Type B pancreatic cell (in vitro differentiated cells): Measurements from ENCODE around the gene CNTN4. TPM values are rescaled to one million over a fixed set of nuclear protein-coding genes. Genes with fewer than 3 reads are reported as not detected.

ENCODE experiments used
- DNase-seq: peaks from one replicate; pipeline ENCODE4 v3.0.0; 2021; ENCODE audit warnings: mixed read lengths; ENCODE audit not compliant: unreplicated experiment; ENCODE audit errors: extremely low spot score
- H3K27ac Mint-ChIP-seq: 2 replicates; pipeline ENCODE4 v1.8.0; 2021; ENCODE audit warnings: mild to moderate bottlenecking, mixed read lengths
- H3K27me3 Mint-ChIP-seq: 2 replicates; pipeline ENCODE4 v1.8.0; 2021; ENCODE audit warnings: mixed read lengths
- H3K36me3 Mint-ChIP-seq: 2 replicates; pipeline ENCODE4 v1.8.0; 2021; ENCODE audit warnings: mixed read lengths
- H3K4me1 Mint-ChIP-seq: one replicate; pipeline ENCODE4 v1.8.0; 2021; ENCODE audit warnings: mixed read lengths; ENCODE audit not compliant: unreplicated experiment
- H3K4me3 Mint-ChIP-seq: 2 replicates; pipeline ENCODE4 v1.8.0; 2021; ENCODE audit warnings: mild to moderate bottlenecking, mixed read lengths
- H3K9me3 Mint-ChIP-seq: 2 replicates; pipeline ENCODE4 v1.8.0; 2021; ENCODE audit warnings: mixed read lengths
- CTCF ChIP-seq: fragments of 200-600 bp; sonication (generic); conservative IDR thresholded peaks from 2 replicates; pipeline ENCODE4 v1.5.0; 2021; ENCODE audit warnings: antibody characterized with exemption, mild to moderate bottlenecking
- total RNA-seq: library from RNA; stranded (reverse); gene quantifications from 2 replicates; pipeline ENCODE4 v1.2.1, GENCODE V29; 2021; ENCODE audit warnings: low replicate concordance

CNTN4 gene
- total RNA-seq, 1 donor from 2014 or later = 29.7 TPM

DNA sequence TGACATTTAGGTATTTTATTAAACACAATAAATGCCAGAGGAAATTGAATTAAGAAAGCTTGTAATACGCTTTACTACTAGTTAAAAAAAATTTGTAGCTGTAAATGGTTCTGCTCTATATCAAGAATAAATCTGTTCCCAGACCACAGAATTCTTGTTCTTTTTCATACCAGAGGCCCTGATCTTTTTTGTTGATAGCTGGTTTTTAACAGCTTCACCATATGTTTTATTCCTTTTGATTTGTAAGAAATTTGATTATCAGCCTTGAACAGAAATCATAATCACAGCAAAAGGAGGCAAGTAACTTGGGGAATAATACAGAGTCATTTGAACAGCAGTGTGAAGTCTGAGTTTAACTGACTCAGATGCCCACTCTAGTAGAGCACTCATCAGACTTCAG lies 202.7 kb downstream of the CNTN4 start:
- no peaks in the 10 kb centered on the region for H3K36me3 Mint-ChIP-seq
- no peak overlapping the region for H3K27ac Mint-ChIP-seq
- no peak for TF ChIP-seq CTCF
- no peak overlapping the region for H3K4me3 Mint-ChIP-seq
- no peaks in the 10 kb centered on the region for H3K27me3 Mint-ChIP-seq
- H3K4me1 Mint-ChIP-seq = no peaks in the 10 kb centered on the region
- no peak for DNase-seq
- no peaks in the 10 kb centered on the region for H3K9me3 Mint-ChIP-seq

- no peak overlapping the region for H3K27ac Mint-ChIP-seq
- H3K4me3 Mint-ChIP-seq = no peak overlapping the region
- TF ChIP-seq CTCF = no peak
- H3K9me3 Mint-ChIP-seq = no peaks in the 10 kb centered on the region
- no peaks in the 10 kb centered on the region for H3K27me3 Mint-ChIP-seq
- DNase-seq = no peak
- no peaks in the 10 kb centered on the region for H3K36me3 Mint-ChIP-seq
- H3K4me1 Mint-ChIP-seq = no peaks in the 10 kb centered on the region
These were observed 204.9 kb downstream of the CNTN4 start for GRCh38 chr3:2303566-2303965.

DNA sequence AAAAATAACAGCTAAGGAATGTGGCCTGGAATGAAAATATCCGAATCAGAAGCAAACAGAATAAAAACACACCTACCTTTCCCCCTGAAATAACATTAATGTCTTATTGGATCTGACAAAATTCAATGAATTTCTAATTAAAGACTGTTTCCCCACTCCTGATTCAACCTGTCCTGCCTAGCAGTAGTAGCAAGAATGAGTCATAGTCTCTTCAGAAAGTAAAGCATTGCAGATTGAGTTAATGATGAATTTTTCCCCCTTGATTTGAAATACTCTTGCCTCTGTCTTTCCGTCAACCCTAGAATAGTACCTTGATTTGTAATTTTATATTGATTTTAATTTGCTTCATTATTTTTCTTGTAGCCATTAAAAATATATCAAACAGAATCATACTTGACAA lies 212.4 kb downstream of the CNTN4 start:
- H3K9me3 Mint-ChIP-seq = no peaks in the 10 kb centered on the region
- H3K36me3 Mint-ChIP-seq = no peaks in the 10 kb centered on the region
- DNase-seq = no peak
- H3K4me1 Mint-ChIP-seq = no peaks in the 10 kb centered on the region
- no peaks in the 10 kb centered on the region for H3K27me3 Mint-ChIP-seq
- H3K27ac Mint-ChIP-seq = no peak overlapping the region
- no peak for TF ChIP-seq CTCF
- H3K4me3 Mint-ChIP-seq = no peak overlapping the region

- Mint-ChIP-seq H3K27me3 (no peaks in the 10 kb centered on the region), H3K9me3 (no peaks in the 10 kb centered on the region), H3K4me1 (no peaks in the 10 kb centered on the region), H3K27ac (no peak overlapping the region), H3K4me3 (no peak overlapping the region), H3K36me3 (no peaks in the 10 kb centered on the region)
- TF ChIP-seq CTCF = no peak
- no peak for DNase-seq
These were observed 218.9 kb downstream of the CNTN4 start for GRCh38 chr3:2317521-2317920.

- no peak for DNase-seq
- H3K9me3 Mint-ChIP-seq = no peaks in the 10 kb centered on the region
- H3K4me3 Mint-ChIP-seq = no peak overlapping the region
- H3K4me1 Mint-ChIP-seq = no peaks in the 10 kb centered on the region
- H3K27ac Mint-ChIP-seq = no peak overlapping the region
- no peaks in the 10 kb centered on the region for H3K27me3 Mint-ChIP-seq
- H3K36me3 Mint-ChIP-seq = no peaks in the 10 kb centered on the region
- TF ChIP-seq CTCF = no peak
These were observed 236.3 kb downstream of the CNTN4 start for GRCh38 chr3:2334921-2335320.

DNA sequence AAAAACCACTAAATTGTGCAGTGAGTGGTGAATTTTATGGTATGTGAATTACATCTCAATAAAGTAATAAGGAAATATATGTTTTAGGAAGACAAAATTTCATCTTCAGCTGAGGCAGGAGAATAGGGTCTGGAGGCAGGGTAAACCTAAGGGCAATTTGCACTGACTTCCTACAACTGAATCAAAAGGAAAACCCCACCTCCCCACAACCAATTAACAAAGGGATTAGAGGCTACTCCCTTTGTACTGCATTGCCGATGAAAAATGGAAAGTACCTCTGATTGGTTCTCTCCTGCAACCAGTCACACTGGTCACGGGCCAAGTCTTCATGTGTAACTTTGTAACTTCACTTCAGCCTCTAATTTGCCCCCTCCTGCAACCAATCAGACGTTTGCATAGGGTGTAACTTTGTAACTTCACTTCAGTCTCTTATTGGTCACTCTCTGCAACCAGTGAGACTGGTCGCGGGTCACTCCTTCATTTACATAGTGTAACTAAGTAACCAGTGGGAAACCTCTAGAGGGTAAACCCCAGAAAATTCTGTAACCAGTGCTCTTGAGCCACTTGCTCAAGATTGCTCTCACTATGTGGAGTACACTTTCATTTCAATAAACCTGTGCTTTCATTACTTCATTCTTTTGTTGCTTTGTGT lies 244.5 kb downstream of the CNTN4 start:
- Mint-ChIP-seq H3K27me3 (no peaks in the 10 kb centered on the region), H3K9me3 (peaks cover 5% of the 10 kb centered on the region), H3K4me3 (no peak overlapping the region), H3K27ac (no peak overlapping the region), H3K4me1 (peaks cover 4% of the 10 kb centered on the region), H3K36me3 (peaks cover 6% of the 10 kb centered on the region)
- no peak for TF ChIP-seq CTCF
- DNase-seq = no peak
